ENCODE results near the gene CD44. TPM values are rescaled to one million over a fixed set of nuclear protein-coding genes. Genes with fewer than 3 reads are reported as not detected.
A peak's percentile ranks its signal among the peaks of the same experiment; 100 is the strongest.

The CD44 gene
- total and polyA plus RNA-seq, 11 donors, result 3.9 to 210 (median 26.2) TPM

DNA sequence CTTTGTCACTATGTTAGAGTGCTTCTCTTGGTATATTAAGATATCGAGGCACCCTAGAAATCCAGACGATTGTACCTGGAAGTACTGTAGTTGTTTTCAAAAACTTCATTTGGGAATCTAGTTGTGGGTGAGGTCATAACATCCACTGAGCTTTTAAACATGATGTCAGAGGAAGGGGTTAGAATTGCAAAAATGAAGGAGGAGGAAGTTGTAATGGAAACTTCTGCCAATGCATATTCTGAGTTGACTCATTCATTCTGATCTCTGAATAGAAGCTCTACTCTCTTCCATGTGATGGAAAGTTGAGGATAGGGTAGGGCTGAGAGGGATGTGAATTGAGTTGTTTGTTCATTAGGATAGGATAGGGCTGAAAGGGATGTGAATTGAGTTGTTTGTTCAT, 7.7 kb downstream of the CD44 start:
- ATAC-seq (no peak), DNase-seq (no peak)
- no peaks in the 10 kb centered on the region for H3K27me3 ChIP-seq
- 91 to 96% (median 93%) methylated on average over 2 of the region's 2 CpGs for WGBS, 4 donors
- intact Hi-C loops (cut with DNase I), result no loop called here
- peak overlapping the region in 1 of 12 donors; percentile 97 for H3K27ac ChIP-seq
- no peak overlapping the region for H3K4me3 ChIP-seq
- H3K36me3 ChIP-seq, result peaks cover 0 to 46% (median 0%) of the 10 kb centered on the region in 9 donors
- H3K4me1 ChIP-seq, result peaks cover 0 to 100% (median 5%) of the 10 kb centered on the region in 12 donors
- peaks cover 0 to 4% (median 0%) of the 10 kb centered on the region in 12 donors for H3K9me3 ChIP-seq
- TF ChIP-seq POLR2A (IDR thresholded peaks at IDR 0.05), result no peak
- TF ChIP-seq, protein P1, sequence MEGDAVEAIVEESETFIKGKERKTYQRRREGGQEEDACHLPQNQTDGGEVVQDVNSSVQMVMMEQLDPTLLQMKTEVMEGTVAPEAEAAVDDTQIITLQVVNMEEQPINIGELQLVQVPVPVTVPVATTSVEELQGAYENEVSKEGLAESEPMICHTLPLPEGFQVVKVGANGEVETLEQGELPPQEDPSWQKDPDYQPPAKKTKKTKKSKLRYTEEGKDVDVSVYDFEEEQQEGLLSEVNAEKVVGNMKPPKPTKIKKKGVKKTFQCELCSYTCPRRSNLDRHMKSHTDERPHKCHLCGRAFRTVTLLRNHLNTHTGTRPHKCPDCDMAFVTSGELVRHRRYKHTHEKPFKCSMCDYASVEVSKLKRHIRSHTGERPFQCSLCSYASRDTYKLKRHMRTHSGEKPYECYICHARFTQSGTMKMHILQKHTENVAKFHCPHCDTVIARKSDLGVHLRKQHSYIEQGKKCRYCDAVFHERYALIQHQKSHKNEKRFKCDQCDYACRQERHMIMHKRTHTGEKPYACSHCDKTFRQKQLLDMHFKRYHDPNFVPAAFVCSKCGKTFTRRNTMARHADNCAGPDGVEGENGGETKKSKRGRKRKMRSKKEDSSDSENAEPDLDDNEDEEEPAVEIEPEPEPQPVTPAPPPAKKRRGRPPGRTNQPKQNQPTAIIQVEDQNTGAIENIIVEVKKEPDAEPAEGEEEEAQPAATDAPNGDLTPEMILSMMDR (IDR thresholded peaks at IDR 0.05), result no peak

DNA sequence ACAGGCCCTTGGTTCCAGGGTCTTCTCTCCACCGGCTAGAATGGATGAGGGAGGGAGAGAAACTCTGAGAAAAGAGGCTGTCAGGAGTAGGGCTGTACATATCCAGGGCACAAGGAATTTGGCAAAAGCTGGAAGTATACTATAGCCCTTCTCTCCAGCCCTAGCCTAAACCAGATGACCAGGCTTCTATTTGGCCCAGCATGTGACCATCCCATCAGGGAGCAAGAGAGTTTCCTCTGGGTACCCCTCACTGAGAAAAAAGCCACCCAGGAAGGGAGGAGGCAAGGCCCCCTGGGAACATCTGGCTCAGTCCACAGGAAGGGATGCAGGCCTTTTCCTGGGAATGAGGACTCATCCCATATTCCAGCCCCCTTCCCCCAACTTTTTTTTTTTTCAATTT, 8.3 kb downstream of the CD44 start:
- Histone ChIP-seq H3K27ac (peak overlapping the region in 1 of 12 donors; percentile 42), H3K4me3 (no peak overlapping the region), H3K27me3 (no peaks in the 10 kb centered on the region), H3K36me3 (peaks cover 0 to 51% (median 0%) of the 10 kb centered on the region in 9 donors), H3K4me1 (peaks cover 0 to 100% (median 5%) of the 10 kb centered on the region in 12 donors), H3K9me3 (peaks cover 0 to 4% (median 0%) of the 10 kb centered on the region in 12 donors)
- intact Hi-C loops (cut with DNase I), result no loop called here
- 69 to 81% (median 79%) methylated on average over 1 of the region's 1 CpG for WGBS, 4 donors
- ATAC-seq, result no peak
- no peak for DNase-seq
- no peak for TF ChIP-seq POLR2A (IDR thresholded peaks at IDR 0.05)
- TF ChIP-seq, protein P1 (IDR thresholded peaks at IDR 0.05), result no peak

GRCh38 chr11:35148163-35148837, 9.3 kb downstream of the CD44 start:
- peaks cover 0 to 57% (median 0%) of the 10 kb centered on the region in 9 donors for H3K36me3 ChIP-seq
- H3K27ac ChIP-seq, result no peak overlapping the region
- no peak for TF ChIP-seq POLR2A (IDR thresholded peaks at IDR 0.05)
- TF ChIP-seq, protein P1 (IDR thresholded peaks at IDR 0.05), result no peak
- no peak overlapping the region for H3K4me3 ChIP-seq
- intact Hi-C loops (cut with DNase I), result no loop called here
- no peaks in the 10 kb centered on the region for H3K27me3 ChIP-seq
- ATAC-seq (no peak), DNase-seq (no peak)
- peaks cover 0 to 4% (median 0%) of the 10 kb centered on the region in 12 donors for H3K9me3 ChIP-seq
- 93 to 100% (median 97%) methylated on average over 5 of the region's 5 CpGs for WGBS, 4 donors
- H3K4me1 ChIP-seq, result peaks cover 0 to 100% (median 3%) of the 10 kb centered on the region in 12 donors

DNA sequence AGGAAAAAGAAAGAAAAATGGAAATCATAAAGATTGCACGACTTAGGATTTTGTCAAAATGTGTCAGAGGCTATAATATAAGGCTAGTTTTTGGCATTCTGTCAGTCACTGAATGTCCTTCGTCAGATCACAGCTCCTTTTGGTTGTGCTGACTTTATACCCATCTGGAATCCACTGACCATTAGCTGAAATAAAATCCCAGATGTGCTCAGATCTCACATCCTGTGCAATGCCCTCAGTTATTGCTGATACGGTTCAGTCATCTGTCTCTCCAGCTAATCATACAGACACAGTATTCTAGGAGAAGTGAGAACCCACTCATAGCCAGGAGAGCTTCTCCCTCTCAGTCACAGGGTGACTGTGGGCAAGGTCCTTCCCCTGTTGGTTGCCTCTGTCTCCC, 11.5 kb downstream of the CD44 start:
- TF ChIP-seq POLR2A (IDR thresholded peaks at IDR 0.05), result no peak
- TF ChIP-seq, protein P1 (IDR thresholded peaks at IDR 0.05), result no peak
- ATAC-seq (no peak), DNase-seq (no peak)
- intact Hi-C loops (cut with DNase I), result loop anchor here in 1 of 10 donors (5.0 kb wide), 1 partner anchor 82 kb away; no protein-coding TSS in a partner anchor
- peak overlapping the region in 1 of 12 donors; percentile 6 for H3K27ac ChIP-seq
- no peaks in the 10 kb centered on the region for H3K27me3 ChIP-seq
- peaks cover 0 to 4% (median 0%) of the 10 kb centered on the region in 12 donors for H3K9me3 ChIP-seq
- peaks cover 0 to 100% (median 0%) of the 10 kb centered on the region in 12 donors for H3K4me1 ChIP-seq
- H3K36me3 ChIP-seq, result peaks cover 0 to 57% (median 0%) of the 10 kb centered on the region in 9 donors
- H3K4me3 ChIP-seq, result no peak overlapping the region
- 65 to 89% (median 77%) methylated on average over 3 of the region's 3 CpGs for WGBS, 4 donors

All from heart left ventricle (tissue), 16 donors.